ENCODE results near the gene PUS3. TPM values are rescaled to one million over a fixed set of nuclear protein-coding genes. Genes with fewer than 3 reads are reported as not detected.

Gene PUS3
- total RNA-seq, 3 donors from 2014 or later (not counting 1 experiment from before 2014, with no cell fraction given): 3.6 to 6.7 (median 3.6) TPM

GRCh38 chr11:125925247-125925740 is 22.3 kb upstream of the PUS3 start:
- ATAC-seq (no peak), DNase-seq (no peak)
- no peak overlapping the region for H3K4me3 ChIP-seq (ENCODE audit: low read length)
- H3K9me3 ChIP-seq (ENCODE audit: control insufficient read depth, insufficient read depth, low read length): no peaks in the 10 kb centered on the region
- Mint-ChIP-seq H3K27me3 (ENCODE audit: low read depth in 2 of 2) (peaks cover 7 to 21% of the 10 kb centered on the region in 2 donors), H3K36me3 (no peaks in the 10 kb centered on the region), H3K27ac (no peak overlapping the region), H3K4me1 (peaks cover 0 to 4% of the 10 kb centered on the region in 2 donors), H3K4me3 (no peak overlapping the region), H3K9me3 (no peaks in the 10 kb centered on the region)
- H3K27ac ChIP-seq (ENCODE audit: low read length): no peak overlapping the region
- 75% methylated on average over 6 of the region's 6 CpGs for WGBS (ENCODE audit: insufficient coverage)
- intact Hi-C loops (cut with micrococcal nuclease): no loop called here
- TF ChIP-seq CTCF (IDR thresholded peaks at IDR 0.05): no peak
- H3K36me3 ChIP-seq (ENCODE audit: control insufficient read depth, insufficient read depth, low read length): no peaks in the 10 kb centered on the region
- H3K4me1 ChIP-seq (ENCODE audit: control insufficient read depth, insufficient read depth, low read length): no peaks in the 10 kb centered on the region
- H3K27me3 ChIP-seq (ENCODE audit: control insufficient read depth, insufficient read depth, low read length): no peaks in the 10 kb centered on the region

DNA sequence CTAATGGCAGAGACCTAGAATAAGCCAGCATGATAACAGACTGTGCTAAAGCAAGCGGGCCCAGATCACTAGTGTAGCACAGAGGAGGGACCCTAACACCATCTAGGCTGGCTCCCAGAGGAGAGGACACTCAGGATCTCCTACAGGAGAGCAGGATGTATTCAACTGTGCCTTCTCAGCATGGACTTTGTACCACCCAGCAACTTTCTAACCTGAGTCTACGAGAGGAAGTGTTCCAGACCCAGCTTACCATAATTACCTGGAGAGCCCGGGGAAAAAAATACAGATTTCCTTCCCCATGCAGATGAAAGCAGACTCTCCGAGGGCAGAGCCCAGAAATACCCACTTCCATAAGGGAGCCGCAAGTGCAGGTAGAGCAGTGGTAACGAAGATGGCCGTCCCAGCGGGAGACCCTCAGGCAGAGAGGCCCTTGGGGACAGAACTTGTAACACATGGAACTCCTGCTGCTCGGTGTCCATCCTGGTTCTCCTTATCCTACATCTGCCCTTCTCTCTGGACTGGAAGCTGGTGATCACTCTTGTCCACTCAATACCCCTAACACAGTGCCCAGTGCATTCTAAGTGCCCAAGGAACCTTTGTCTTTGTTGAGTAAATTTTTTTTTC is 21.5 kb upstream of the PUS3 start:
- no peak overlapping the region for H3K27ac Mint-ChIP-seq
- no peaks in the 10 kb centered on the region for H3K36me3 Mint-ChIP-seq
- 87% methylated on average over 9 of the region's 9 CpGs for WGBS (ENCODE audit: insufficient coverage)
- no peaks in the 10 kb centered on the region for H3K9me3 ChIP-seq (ENCODE audit: control insufficient read depth, insufficient read depth, low read length)
- H3K36me3 ChIP-seq (ENCODE audit: control insufficient read depth, insufficient read depth, low read length): no peaks in the 10 kb centered on the region
- no peaks in the 10 kb centered on the region for H3K27me3 ChIP-seq (ENCODE audit: control insufficient read depth, insufficient read depth, low read length)
- no peak overlapping the region for H3K4me3 Mint-ChIP-seq
- DNase-seq: no peak
- TF ChIP-seq CTCF (IDR thresholded peaks at IDR 0.05): no peak
- H3K4me1 ChIP-seq (ENCODE audit: control insufficient read depth, insufficient read depth, low read length): no peaks in the 10 kb centered on the region
- H3K27me3 Mint-ChIP-seq (ENCODE audit: low read depth in 2 of 2): peaks cover 12 to 25% of the 10 kb centered on the region in 2 donors
- peaks cover 0 to 4% of the 10 kb centered on the region in 2 donors for H3K4me1 Mint-ChIP-seq
- no peak for ATAC-seq
- H3K9me3 Mint-ChIP-seq: no peaks in the 10 kb centered on the region
- H3K4me3 ChIP-seq (ENCODE audit: low read length): no peak overlapping the region
- intact Hi-C loops (cut with micrococcal nuclease): loop anchor here (5.0 kb wide), 1 partner anchor 1068 kb away; no protein-coding TSS in a partner anchor
- no peak overlapping the region for H3K27ac ChIP-seq (ENCODE audit: low read length)

DNA sequence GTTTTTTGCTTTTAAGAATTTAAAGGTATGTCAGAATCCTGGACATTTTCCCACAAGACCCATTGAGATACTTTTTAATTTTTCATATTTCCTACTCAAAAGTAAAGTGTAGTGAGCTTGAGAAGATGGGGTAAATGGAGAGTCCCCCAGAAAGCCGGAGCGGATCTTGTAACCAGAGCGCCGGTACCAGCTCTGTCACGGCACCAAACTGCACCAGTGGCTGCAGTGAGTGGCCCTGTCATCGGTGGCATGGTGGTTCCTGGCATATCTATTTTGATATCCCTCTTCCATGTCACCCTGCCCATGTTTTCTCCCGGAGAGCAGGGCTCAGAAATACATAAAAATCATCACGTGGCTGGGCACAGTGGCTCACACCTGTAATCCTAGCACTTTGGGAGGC is 20.6 kb upstream of the PUS3 start:
- Mint-ChIP-seq H3K9me3 (no peaks in the 10 kb centered on the region), H3K27me3 (ENCODE audit: low read depth in 2 of 2) (peaks cover 13 to 27% of the 10 kb centered on the region in 2 donors), H3K4me3 (no peak overlapping the region), H3K36me3 (no peaks in the 10 kb centered on the region), H3K27ac (no peak overlapping the region), H3K4me1 (peaks cover 0 to 4% of the 10 kb centered on the region in 2 donors)
- Histone ChIP-seq H3K36me3 (ENCODE audit: control insufficient read depth, insufficient read depth, low read length) (no peaks in the 10 kb centered on the region), H3K27me3 (ENCODE audit: control insufficient read depth, insufficient read depth, low read length) (no peaks in the 10 kb centered on the region), H3K27ac (ENCODE audit: low read length) (no peak overlapping the region), H3K9me3 (ENCODE audit: control insufficient read depth, insufficient read depth, low read length) (no peaks in the 10 kb centered on the region), H3K4me3 (ENCODE audit: low read length) (no peak overlapping the region), H3K4me1 (ENCODE audit: control insufficient read depth, insufficient read depth, low read length) (no peaks in the 10 kb centered on the region)
- intact Hi-C loops (cut with micrococcal nuclease): loop anchor here (5.0 kb wide), 1 partner anchor 1069 kb away; no protein-coding TSS in a partner anchor
- ATAC-seq (no peak), DNase-seq (no peak)
- TF ChIP-seq CTCF (IDR thresholded peaks at IDR 0.05): no peak
- 77% methylated on average over 8 of the region's 8 CpGs for WGBS (ENCODE audit: insufficient coverage)
